Measurements from ENCODE around the gene ST3GAL4.

DNA sequence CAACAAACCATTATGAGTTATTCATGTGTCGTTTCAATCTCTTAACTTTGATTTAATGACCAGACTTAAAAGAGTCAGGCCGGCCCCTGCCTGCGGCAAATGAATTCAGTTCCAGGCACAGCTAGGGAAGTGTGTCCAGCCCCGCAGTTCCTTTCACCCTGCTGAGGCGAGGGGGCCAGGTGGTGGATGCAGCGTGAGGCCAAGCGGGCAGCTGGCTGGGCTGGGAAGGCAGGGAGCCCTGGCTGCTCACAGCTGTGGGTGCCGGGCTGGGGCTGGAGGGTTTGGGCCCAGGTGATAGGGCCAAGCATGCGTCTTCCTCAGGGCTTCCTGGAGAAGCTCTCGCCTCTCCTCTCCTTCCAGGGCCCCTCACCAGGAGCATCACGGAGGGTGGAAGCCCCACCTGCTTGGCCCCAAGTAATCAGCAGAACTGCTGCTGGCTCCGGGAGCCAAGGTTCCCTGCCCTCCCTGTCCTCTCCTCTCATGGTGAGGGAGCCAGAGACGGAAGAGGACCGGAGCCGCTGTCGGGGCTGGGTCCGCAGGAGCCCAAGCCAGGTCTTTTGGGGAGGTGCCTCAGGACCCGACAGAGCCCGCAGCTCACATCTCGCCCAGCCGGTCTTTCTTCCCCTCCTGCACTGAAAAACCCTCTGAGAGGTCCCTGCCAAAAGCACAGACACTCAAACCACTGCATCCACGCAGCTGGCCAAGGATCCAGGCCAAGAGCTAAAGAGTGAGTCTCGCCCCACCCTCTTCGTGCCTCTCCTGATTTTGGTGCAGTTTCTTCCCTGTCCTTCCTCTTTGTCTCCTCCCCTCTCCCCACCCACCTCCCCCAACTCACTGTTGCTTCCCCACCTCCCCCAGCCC lies 97.0 kb downstream of the ST3GAL4 start:
- TF ChIP-seq CTCF (IDR thresholded peaks at IDR 0.05): no peak
- no peak for TF ChIP-seq EZH2 (IDR thresholded peaks at IDR 0.05; ENCODE audit: borderline replicate concordance, insufficient read depth, low read depth, low read length, poor library complexity, severe bottlenecking)
